Measurements from ENCODE around the gene KIAA1217. TPM values are rescaled to one million over a fixed set of nuclear protein-coding genes. Genes with fewer than 3 reads are reported as not detected.

KIAA1217 gene
- total RNA-seq, 6 experiments from 2014 or later = 10.4 to 25.5 (median 14.9) TPM

DNA sequence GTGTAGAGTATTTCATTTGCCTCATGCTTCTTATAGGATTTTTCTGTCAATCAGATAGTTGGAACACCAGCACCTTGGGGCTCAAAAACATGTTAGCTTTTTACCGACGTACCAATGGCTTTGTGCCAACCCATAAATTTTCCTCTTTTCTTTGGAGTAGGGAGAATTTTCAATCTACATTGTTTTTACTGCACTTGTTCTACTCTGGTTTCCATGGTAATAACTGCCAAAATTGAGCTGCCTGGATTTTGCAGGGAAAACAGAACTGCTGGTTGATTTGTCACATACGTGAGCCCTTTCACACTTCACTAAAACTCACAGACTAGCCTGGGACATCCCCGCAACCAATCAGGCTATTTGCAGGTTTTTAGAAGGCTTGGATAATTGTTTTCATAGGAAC lies 325.0 kb downstream of the KIAA1217 start:
- intact Hi-C loops (cut with DNase I) = no loop called here
- TF ChIP-seq POLR2A (IDR thresholded peaks at IDR 0.05) (no peak), CTCF (IDR thresholded peaks at IDR 0.05) (no peak)
- Histone ChIP-seq H3K27me3 (no peaks in the 10 kb centered on the region), H3K4me3 (no peak overlapping the region), H3K27ac (no peak overlapping the region), H3K36me3 (peaks cover 4 to 76% (median 31%) of the 10 kb centered on the region in 4 donors), H3K4me1 (no peaks in the 10 kb centered on the region), H3K9me3 (no peaks in the 10 kb centered on the region)
- ATAC-seq (no peak), DNase-seq (no peak)
- 93% methylated on average over 4 of the region's 4 CpGs for WGBS (ENCODE audit: insufficient coverage, low coverage, low lambda C conversion rate, missing lambda C conversion rate)

- Histone ChIP-seq H3K36me3 (peaks cover 4 to 76% (median 31%) of the 10 kb centered on the region in 4 donors), H3K27ac (no peak overlapping the region), H3K9me3 (no peaks in the 10 kb centered on the region), H3K4me3 (no peak overlapping the region), H3K4me1 (no peaks in the 10 kb centered on the region), H3K27me3 (no peaks in the 10 kb centered on the region)
- TF ChIP-seq CTCF (IDR thresholded peaks at IDR 0.05) = no peak
- no peak for TF ChIP-seq POLR2A (IDR thresholded peaks at IDR 0.05)
- intact Hi-C loops (cut with DNase I) = no loop called here
- 78% methylated on average over 6 of the region's 11 CpGs for WGBS (ENCODE audit: insufficient coverage, low coverage, low lambda C conversion rate, missing lambda C conversion rate)
- DNase-seq (no peak), ATAC-seq (no peak)
Measured at GRCh38 chr10:24536636-24537035, 327.7 kb downstream of the KIAA1217 start.

- TF ChIP-seq POLR2A (IDR thresholded peaks at IDR 0.05) (no peak), CTCF (IDR thresholded peaks at IDR 0.05) (no peak)
- 62% methylated on average over 9 of the region's 9 CpGs for WGBS (ENCODE audit: insufficient coverage, low coverage, low lambda C conversion rate, missing lambda C conversion rate)
- peak in 3 of 4 donors; percentile 14 to 63 (median 30) for ATAC-seq
- Histone ChIP-seq H3K4me1 (no peaks in the 10 kb centered on the region), H3K36me3 (peaks cover 0 to 77% (median 24%) of the 10 kb centered on the region in 4 donors), H3K4me3 (no peak overlapping the region), H3K27ac (no peak overlapping the region), H3K9me3 (no peaks in the 10 kb centered on the region), H3K27me3 (no peaks in the 10 kb centered on the region)
- intact Hi-C loops (cut with DNase I) = no loop called here
- DNase-seq = no peak
Measured at GRCh38 chr10:24541239-24541753, 332.4 kb downstream of the KIAA1217 start.

DNA sequence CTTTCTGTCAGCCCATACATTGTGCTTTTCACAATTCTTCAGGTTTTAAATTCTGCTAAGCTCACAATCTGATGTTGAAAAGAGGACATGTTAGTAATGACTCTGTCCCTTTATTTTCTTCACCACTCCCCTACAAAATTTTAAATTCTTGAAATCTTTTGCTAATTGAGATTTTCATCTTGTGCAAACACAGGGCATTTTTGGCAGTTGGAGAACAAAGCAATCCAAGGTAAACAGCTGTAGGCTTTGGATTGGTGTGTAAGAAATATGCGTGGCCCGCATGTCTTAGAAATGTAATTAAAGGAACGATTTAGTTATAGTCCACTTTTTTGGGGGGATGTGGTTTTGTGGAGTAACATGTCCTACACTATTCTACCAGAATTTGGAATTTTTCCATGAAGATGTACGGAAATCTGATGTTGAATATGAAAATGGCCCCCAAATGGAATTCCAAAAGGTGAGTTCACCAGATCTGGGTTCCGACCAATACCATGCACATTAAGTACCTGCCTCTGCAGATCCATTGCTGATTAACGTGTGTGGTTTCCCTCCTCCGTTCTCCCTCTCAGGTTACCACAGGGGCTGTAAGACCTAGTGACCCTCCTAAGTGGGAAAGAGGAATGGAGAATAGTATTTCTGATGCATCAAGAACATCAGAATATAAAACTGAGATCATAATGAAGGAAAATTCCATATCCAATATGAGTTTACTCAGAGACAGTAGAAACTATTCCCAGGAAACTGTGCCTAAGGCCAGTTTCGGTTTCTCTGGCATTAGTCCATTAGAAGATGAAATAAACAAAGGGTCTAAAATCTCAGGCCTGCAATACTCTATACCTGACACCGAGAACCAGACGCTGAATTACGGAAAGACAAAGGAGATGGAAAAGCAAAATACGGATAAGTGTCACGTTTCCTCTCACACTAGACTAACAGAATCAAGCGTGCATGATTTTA lies 333.7 kb downstream of the KIAA1217 start:
- Histone ChIP-seq H3K36me3 (peaks cover 0 to 73% (median 21%) of the 10 kb centered on the region in 4 donors), H3K27me3 (no peaks in the 10 kb centered on the region), H3K27ac (no peak overlapping the region), H3K4me3 (no peak overlapping the region), H3K9me3 (no peaks in the 10 kb centered on the region), H3K4me1 (no peaks in the 10 kb centered on the region)
- intact Hi-C loops (cut with DNase I) = no loop called here
- no peak for ATAC-seq
- DNase-seq = no peak
- no peak for TF ChIP-seq CTCF (IDR thresholded peaks at IDR 0.05)
- TF ChIP-seq POLR2A (IDR thresholded peaks at IDR 0.05) = no peak
- WGBS (ENCODE audit: insufficient coverage, low coverage, low lambda C conversion rate, missing lambda C conversion rate) = 79% methylated on average over 12 of the region's 14 CpGs
